T-helper 2 cell treated with Interferon-gamma antibody and Interleukin-4, amounts not matched to agents 5 μg/mL and 100 μg/mL, for 36 hours (primary cell): ENCODE results near the gene PRDM10.
"Not testable (repeated sequence)": the region's sequence is repeated elsewhere in the genome, so short reads cannot be mapped to it uniquely, and the experiment has no call there.

ENCODE experiments used
- DNase-seq: peaks from one replicate; pipeline ENCODE4 v3.0.0; 2021; ENCODE audit warnings: low spot score
- H3K27ac Mint-ChIP-seq: one replicate; pipeline ENCODE4 v1.8.0; 2021; ENCODE audit warnings: mild to moderate bottlenecking, mixed read lengths
- H3K27me3 Mint-ChIP-seq: one replicate; pipeline ENCODE4 v1.8.0; 2021; ENCODE audit warnings: low read depth, mixed read lengths
- H3K36me3 Mint-ChIP-seq: one replicate; pipeline ENCODE4 v1.8.0; 2021; ENCODE audit warnings: low read depth, mixed read lengths
- H3K4me1 Mint-ChIP-seq: one replicate; pipeline ENCODE4 v1.8.0; 2021; ENCODE audit warnings: low read depth, mixed read lengths
- H3K4me3 Mint-ChIP-seq: one replicate; pipeline ENCODE4 v1.8.0; 2022; ENCODE audit warnings: mild to moderate bottlenecking, moderate library complexity, mixed read lengths
- H3K9me3 Mint-ChIP-seq: one replicate; pipeline ENCODE4 v1.8.0; 2021; ENCODE audit warnings: mixed read lengths

PRDM10 gene

GRCh38 chr11:129896062-129896461 is 106.6 kb downstream of the PRDM10 start:
- Mint-ChIP-seq H3K27me3 (no peaks in the 10 kb centered on the region), H3K9me3 (no peaks in the 10 kb centered on the region), H3K36me3 (peaks cover 27% of the 10 kb centered on the region), H3K27ac (peak overlapping the region; percentile 60), H3K4me3 (peak overlapping the region; percentile 83), H3K4me1 (peaks cover 23% of the 10 kb centered on the region)
- no peak for DNase-seq

GRCh38 chr11:129895126-129896041 is 107.3 kb downstream of the PRDM10 start, which contains the start of gene NFRKB:
TSS of gene NFRKB (minus strand) at chr11:129895578. CDS start at chr11:129892849, 2,729 bp downstream.
- DNase-seq = peak; percentile 84
- Mint-ChIP-seq H3K4me3 (peak within 1 kb of the TSS; percentile 93), H3K27me3 (no peaks in the 10 kb centered on the region), H3K36me3 (peaks cover 29% of the 10 kb centered on the region), H3K9me3 (no peaks in the 10 kb centered on the region), H3K4me1 (peaks cover 23% of the 10 kb centered on the region), H3K27ac (peak within 1 kb of the TSS; percentile 86)

- Mint-ChIP-seq H3K27ac (peak overlapping the region; percentile 86), H3K36me3 (peaks cover 33% of the 10 kb centered on the region), H3K9me3 (no peaks in the 10 kb centered on the region), H3K4me3 (peak overlapping the region; percentile 93), H3K4me1 (peaks cover 25% of the 10 kb centered on the region), H3K27me3 (no peaks in the 10 kb centered on the region)
- DNase-seq = peak; percentile 17
Measured at GRCh38 chr11:129894278-129895125, 108.1 kb downstream of the PRDM10 start.

- DNase-seq = peak; percentile 11
- Mint-ChIP-seq H3K27ac (peak overlapping the region; percentile 73), H3K9me3 (no peaks in the 10 kb centered on the region), H3K4me3 (peak overlapping the region; percentile 44), H3K4me1 (peaks cover 17% of the 10 kb centered on the region), H3K27me3 (no peaks in the 10 kb centered on the region), H3K36me3 (peaks cover 70% of the 10 kb centered on the region)
Measured at GRCh38 chr11:129888451-129888850, 114.2 kb downstream of the PRDM10 start.

GRCh38 chr11:129885381-129885780 is 117.3 kb downstream of the PRDM10 start:
- Mint-ChIP-seq H3K4me3 (no peak overlapping the region), H3K4me1 (peaks cover 10% of the 10 kb centered on the region), H3K36me3 (peaks cover 74% of the 10 kb centered on the region), H3K27me3 (no peaks in the 10 kb centered on the region), H3K27ac (no peak overlapping the region), H3K9me3 (no peaks in the 10 kb centered on the region)
- DNase-seq = no peak

GRCh38 chr11:129884581-129884980 is 118.1 kb downstream of the PRDM10 start:
- Mint-ChIP-seq H3K36me3 (peaks cover 72% of the 10 kb centered on the region), H3K9me3 (no peaks in the 10 kb centered on the region), H3K27me3 (no peaks in the 10 kb centered on the region), H3K4me3 (no peak overlapping the region), H3K4me1 (peaks cover 9% of the 10 kb centered on the region), H3K27ac (no peak overlapping the region)
- DNase-seq = no peak

- Mint-ChIP-seq H3K27ac (no peak overlapping the region), H3K4me1 (no peaks in the 10 kb centered on the region), H3K27me3 (no peaks in the 10 kb centered on the region), H3K4me3 (no peak overlapping the region), H3K36me3 (peaks cover 71% of the 10 kb centered on the region), H3K9me3 (no peaks in the 10 kb centered on the region)
- DNase-seq = no peak
Measured at GRCh38 chr11:129881570-129882170, 121.0 kb downstream of the PRDM10 start.

GRCh38 chr11:129880311-129880710 is 122.3 kb downstream of the PRDM10 start:
- Mint-ChIP-seq H3K27me3 (no peaks in the 10 kb centered on the region), H3K27ac (no peak overlapping the region), H3K4me3 (no peak overlapping the region), H3K4me1 (no peaks in the 10 kb centered on the region), H3K9me3 (no peaks in the 10 kb centered on the region), H3K36me3 (peaks cover 77% of the 10 kb centered on the region)
- no peak for DNase-seq

GRCh38 chr11:129871914-129872313 is 130.7 kb downstream of the PRDM10 start:
- H3K27me3 Mint-ChIP-seq = no peaks in the 10 kb centered on the region
- no peak overlapping the region for H3K4me3 Mint-ChIP-seq
- no peak for DNase-seq
- no peaks in the 10 kb centered on the region for H3K4me1 Mint-ChIP-seq
- H3K36me3 Mint-ChIP-seq = peaks cover 64% of the 10 kb centered on the region
- no peak overlapping the region for H3K27ac Mint-ChIP-seq
- no peaks in the 10 kb centered on the region for H3K9me3 Mint-ChIP-seq

GRCh38 chr11:129868626-129869025 is 134.0 kb downstream of the PRDM10 start:
- not testable (repeated sequence) for H3K27me3 Mint-ChIP-seq, DNase-seq, H3K4me3 Mint-ChIP-seq, H3K4me1 Mint-ChIP-seq, H3K9me3 Mint-ChIP-seq, H3K27ac Mint-ChIP-seq
- H3K36me3 Mint-ChIP-seq = peaks cover 63% of the 10 kb centered on the region

GRCh38 chr11:129866311-129866710 is 136.3 kb downstream of the PRDM10 start:
- DNase-seq = no peak
- Mint-ChIP-seq H3K36me3 (peaks cover 61% of the 10 kb centered on the region), H3K9me3 (no peaks in the 10 kb centered on the region), H3K27ac (no peak overlapping the region), H3K27me3 (no peaks in the 10 kb centered on the region), H3K4me1 (no peaks in the 10 kb centered on the region), H3K4me3 (no peak overlapping the region)

- no peak overlapping the region for H3K27ac Mint-ChIP-seq
- H3K36me3 Mint-ChIP-seq = peaks cover 57% of the 10 kb centered on the region
- no peaks in the 10 kb centered on the region for H3K27me3 Mint-ChIP-seq
- no peaks in the 10 kb centered on the region for H3K4me1 Mint-ChIP-seq
- no peaks in the 10 kb centered on the region for H3K9me3 Mint-ChIP-seq
- H3K4me3 Mint-ChIP-seq = no peak overlapping the region
- no peak for DNase-seq
Measured at GRCh38 chr11:129865701-129866100, 136.9 kb downstream of the PRDM10 start.

- Mint-ChIP-seq H3K9me3 (no peaks in the 10 kb centered on the region), H3K27ac (no peak overlapping the region)
- no peak for DNase-seq
Measured at GRCh38 chr11:129864811-129865210, 137.8 kb downstream of the PRDM10 start.

More at GRCh38 chr11:129864811-129865210, 137.8 kb downstream of the PRDM10 start:
- Mint-ChIP-seq H3K4me1 (no peaks in the 10 kb centered on the region), H3K27me3 (no peaks in the 10 kb centered on the region), H3K36me3 (peaks cover 54% of the 10 kb centered on the region), H3K4me3 (no peak overlapping the region)
